GM19099 (cell line): ENCODE results near the gene AANAT.

ENCODE experiments used
- POLR2A ChIP-seq: IDR thresholded peaks from 3 replicates; pipeline ENCODE4 v1.6.1; 2011; ENCODE audit warnings: low read depth; ENCODE audit not compliant: insufficient read length; ENCODE audit errors: extremely low read depth

AANAT gene

GRCh38 chr17:76517638-76518038 lies 50.2 kb downstream of the AANAT start:
- no peak for TF ChIP-seq POLR2A

GRCh38 chr17:76519048-76519966 lies 51.9 kb downstream of the AANAT start:
- TF ChIP-seq POLR2A, result no peak
